HG03064 (cell line): ENCODE results near the gene STAT1.

Source experiments
- ATAC-seq: cut with Tn5 transposase; IDR thresholded peaks from one replicate; pipeline ENCODE4 v1.9.1; 2021; ENCODE audit warnings: low read depth; ENCODE audit not compliant: unreplicated experiment

The STAT1 gene

DNA sequence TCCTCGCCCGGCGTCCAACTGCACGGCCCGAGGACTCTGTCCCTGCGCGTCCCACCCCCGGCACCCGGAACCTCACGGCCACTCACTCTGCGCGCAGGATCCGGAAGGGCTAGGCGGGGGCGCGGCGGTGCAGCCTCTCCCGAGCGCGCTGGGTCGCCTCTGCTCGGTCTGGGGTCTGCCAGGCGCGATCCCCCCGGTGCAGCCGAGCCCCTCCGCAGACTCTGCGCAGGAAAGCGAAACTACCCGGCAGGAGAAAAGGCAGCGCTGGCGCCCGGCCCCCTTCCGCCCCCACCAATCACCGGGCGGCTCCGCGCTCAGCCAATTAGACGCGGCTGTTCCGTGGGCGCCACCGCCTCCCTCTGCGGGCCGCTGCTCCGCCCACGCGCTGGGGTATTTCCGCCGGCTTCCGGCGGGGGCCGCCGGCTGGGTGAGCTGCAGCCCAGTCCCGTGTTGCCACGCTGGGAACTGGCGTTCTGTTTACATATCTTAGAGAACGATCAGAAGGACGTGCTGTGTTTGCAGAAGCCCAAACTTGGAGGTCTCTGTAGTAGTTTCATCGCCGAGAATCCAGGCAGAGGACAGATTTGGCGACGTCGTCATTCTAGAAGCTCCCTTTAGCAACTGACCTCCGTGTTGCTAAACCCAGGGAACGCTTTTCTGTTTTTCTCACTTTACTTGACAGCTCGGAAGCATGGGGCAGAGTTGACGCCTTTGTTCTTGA lies at the start of gene STAT1:
STAT1 (minus strand) TSS at position 240 of the 721 bp plus-strand sequence. CDS start 4,168 bp downstream, outside the sequence.
- peak; percentile 74 for ATAC-seq

DNA sequence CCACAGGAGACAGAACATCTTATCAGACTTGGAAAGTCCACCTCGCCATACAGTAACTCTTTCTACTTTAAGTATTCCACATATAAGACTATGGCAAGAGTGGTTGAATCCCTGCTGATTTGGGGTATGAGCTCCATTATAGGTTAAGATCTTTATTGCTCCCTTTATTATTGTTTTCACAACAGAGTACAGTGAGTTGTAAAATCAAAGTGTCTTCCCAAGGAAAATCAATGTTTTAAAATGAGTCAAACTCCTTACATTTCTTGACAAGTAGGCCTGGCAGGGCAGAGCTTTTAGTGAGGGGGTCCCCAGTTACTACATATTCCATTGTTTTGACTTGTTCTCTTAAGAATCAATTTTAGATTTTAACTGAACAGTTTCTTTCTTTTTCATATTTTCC lies 49.6 kb upstream of the STAT1 start:
- no peak for ATAC-seq

DNA sequence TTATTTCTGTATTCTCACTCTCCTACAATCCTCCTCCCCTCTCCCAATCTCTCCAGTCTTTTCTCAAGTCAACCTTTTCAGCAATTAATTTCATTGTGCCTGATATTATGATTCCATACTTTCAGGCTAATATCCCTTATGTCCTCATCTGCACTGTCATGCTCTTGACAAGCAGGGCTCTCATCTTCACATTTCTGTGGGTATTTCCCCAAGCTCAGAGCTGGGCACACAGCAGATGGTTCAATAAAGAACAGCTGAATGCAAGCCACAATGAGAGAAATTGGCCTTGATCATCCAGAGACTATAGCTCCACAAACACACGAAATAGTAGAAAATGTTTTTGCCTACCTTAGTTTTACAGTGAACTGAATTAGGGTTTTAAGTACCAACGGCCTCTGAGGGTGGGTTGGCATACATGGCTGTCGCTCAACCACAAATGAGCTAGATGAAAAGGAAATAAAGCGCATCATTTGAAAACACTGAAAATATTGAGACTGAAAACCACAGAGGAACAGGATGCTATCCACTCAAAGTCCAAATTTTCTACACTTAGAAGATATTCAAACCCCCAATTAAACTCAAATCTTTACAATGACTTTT lies 47.5 kb upstream of the STAT1 start:
- no peak for ATAC-seq

DNA sequence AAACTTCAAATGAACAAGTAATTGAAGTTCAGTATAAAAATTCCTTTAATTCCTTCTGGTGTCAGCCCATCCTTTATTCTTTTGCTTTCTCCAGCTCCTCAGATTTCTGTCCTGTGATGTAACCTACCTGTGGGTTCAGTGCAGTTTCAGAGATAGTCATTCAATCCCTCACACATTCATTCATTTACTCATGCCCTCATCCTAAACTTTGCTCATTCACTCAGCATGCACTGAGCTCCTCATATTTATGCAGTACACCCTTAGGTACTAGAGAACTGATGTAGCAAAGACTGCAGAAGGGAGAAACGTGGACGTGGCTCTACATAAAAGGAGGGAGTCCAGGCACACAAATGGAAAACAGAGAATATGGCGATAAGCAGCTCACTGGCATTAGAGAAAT lies 45.3 kb upstream of the STAT1 start:
- ATAC-seq: no peak

DNA sequence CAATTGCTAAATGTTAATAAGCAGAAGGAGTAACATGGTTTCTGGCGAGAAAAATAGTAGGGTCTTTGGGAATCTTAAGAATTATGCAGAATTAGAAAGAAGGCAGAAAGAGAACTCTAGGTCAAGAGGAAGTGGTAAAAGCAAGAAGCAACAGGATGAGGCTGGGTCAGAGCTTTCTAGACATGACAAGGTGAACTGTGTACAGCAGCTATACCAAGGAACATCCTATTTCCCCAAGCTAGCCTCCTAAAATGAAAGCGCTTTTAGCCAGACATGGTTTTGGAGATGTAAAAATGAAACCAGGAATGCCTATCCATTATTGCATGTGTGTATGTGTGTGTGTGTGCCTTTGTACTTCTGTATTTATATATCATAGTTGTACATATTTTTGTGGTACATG lies 42.3 kb upstream of the STAT1 start:
- no peak for ATAC-seq

DNA sequence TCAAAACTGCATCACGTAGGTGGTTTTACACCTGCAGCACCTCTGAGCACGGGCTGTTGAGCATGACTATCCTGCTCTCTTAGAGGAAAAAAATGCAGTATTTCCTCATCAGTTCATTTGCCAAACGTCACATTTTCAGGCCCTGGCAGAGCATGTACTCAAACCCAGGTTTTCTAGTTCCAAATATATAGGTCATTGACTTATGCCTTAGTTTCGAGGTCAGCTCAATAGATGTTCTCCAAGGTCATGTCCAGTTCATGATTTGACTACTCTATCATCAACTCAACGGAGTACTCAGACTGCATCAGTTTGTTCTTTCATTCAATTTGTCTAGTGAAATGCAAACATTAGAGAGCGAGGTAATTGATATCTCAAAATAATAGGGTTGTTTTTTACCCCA lies 39.3 kb upstream of the STAT1 start:
- no peak for ATAC-seq

DNA sequence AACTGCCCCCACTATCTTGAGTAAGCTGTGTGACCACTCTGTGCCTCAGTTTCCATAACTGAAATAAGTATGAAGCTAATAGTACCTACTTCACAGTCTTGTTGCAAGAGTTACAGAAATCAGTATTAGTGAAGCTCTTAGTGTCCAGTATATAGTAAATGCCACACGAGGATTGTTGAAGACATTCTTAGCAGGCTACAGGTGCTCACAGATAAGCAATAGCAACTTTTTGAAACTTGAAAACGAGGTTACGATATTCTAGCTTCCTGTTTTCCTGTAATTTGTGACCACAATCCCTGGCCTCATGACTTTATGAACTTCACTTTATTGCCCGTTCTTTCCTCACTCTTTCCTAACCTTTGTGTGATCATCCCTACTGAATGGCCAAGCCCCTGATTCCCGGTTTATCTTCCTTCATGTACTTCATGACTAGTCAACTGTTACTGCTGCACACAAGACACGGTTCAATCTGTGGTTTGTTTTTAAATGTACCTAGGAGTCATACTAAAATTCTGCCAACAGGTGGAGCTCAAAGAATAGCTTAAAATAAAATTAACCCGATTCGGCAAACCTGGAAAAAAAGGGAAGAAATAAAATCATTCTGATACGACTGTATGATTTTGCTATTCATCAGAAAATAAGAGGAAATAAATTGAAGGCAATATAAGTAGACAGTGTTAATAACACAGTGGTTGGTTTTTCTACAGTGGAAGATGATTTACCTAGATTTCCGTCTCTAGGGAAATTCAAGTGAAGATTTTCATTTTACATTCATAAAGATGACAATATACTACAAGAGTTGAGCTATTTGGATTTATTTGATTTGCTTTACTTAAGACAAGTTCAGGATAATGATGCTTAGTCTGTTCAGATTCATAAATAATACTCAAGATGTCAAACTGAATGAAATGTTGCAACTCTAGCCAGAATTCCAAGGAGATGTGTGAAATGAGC lies 38.1 kb upstream of the STAT1 start:
- ATAC-seq: peak; percentile 42

DNA sequence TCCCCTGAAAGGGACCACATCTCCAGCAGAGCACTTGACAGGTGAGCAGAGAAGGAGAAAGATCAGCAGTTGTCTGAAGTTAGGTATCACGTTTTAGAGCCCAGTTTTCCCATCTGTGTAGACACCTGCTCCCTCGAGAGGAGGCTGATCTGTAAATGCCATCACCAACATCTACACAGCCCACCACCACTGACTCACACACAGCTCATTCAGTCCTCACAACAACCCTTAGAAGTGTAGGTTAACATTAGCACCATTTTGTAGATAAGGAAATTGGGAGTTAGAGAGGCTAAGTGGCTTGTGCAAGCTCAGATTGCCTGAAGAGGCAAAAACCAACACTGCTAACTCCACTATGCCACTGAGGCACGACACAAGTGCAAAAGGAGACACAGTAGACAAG lies 37.2 kb upstream of the STAT1 start:
- no peak for ATAC-seq

DNA sequence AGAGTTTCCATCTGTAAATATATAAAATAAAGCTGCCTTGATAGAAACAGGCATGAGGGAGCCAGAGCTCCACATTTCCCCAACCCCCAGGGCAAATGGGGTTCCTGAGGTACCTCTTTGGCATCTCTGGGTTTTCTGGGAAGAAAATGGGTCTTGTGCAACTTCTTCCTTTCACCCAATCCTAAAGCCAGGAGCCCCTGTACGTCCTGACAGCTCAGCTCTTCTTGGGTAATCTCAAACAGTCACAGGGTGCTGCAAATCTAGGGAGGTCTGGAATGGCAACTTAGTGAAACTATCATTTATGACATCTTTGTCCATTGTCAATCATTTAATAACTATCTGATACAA lies 36.6 kb upstream of the STAT1 start:
- ATAC-seq: no peak

DNA sequence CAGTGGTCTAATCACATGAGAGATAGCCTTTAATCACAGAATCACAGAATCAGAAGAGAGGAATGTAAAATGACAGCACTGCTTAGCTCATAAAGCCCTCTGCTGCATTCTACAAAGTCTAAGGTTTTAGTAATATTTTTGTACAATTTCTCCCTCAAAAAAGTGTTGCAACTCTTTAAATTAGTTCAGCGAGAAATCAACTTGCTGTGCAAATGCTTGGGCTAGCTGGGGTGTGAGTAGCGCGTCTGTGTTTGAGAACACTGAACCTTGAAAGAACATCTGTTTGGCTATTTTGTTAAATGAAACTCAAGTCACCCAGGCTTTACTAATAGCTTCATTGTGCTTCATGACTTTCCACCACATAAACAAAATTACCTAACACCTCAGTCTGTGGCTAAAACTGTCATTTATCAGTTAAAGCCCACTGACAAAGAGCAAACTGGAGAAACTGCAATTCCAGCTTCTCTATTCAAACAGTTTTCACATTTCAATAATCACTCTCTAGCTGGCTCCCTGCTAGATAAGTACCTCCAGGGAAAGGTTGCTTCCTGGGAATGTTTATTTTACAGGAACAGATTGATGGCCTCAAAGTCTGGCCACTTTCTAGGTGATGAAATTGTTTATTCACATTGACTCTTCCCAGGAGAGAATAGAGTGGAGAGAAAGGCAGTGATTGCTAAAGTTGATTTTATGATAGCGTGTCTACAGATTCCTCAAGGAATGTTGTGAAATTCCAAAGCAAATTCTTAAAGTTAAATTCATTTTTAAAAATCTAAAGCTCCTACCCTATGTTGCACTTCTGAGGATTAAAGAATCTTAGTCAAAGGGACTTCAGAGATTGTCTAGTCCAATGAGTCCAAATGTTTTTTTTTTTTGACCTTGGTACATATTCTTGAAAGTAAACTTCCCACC lies 36.0 kb upstream of the STAT1 start:
- ATAC-seq: peak; percentile 77

DNA sequence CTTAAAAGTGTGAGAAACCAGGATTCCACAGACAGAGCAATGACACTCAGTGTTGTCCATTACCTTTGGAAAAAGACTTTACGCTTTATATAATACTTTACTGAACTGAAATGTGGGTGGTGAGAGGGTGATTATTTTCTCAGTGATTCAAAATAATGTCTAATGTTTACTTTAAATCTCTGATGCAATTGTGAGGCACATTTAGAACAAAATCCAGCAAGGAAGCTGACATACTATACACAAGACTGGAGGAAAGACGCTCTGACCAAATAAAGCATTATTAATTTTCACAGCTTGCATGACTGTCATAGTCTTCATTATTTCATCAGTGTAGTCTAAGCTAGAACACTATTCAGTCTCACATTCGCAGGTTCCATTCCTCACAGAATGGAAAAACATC lies 34.1 kb upstream of the STAT1 start:
- ATAC-seq: no peak

DNA sequence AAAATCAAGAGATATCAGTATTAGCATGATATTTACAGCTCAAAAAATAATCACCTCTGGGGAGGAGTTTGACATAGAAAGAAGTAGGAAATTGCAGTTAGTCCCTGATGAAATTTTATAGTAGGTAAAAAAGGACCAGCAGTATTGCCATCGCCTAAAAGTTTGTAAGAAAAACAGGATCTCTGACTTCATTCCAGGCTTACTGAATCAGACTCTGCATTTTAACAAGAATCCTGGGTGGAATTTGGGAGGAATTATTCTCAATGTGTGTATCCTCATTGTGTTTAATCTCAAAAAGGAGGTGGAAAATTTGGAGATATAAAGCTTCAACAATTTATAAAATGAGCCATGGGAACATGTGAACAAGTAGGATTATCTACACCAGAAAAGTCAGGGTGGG lies 31.2 kb upstream of the STAT1 start:
- ATAC-seq: no peak

DNA sequence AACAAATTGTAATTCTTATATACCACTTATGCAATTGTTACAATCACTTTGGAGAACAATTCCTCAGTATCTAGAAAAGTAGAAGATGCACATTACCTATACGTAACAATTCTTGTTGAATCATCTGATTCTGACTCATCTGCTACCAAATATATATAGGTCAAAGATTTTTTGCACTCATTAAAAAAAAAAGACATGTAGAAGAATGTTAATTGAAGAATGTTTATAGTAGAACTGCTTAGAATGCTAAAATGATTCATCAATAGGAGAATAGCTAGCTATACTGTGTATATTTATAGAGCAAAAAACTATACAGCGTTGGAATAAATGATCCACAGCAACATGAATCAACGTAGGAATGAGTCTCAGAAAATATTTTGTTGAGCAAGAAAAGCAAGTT lies 29.5 kb upstream of the STAT1 start:
- ATAC-seq: no peak

DNA sequence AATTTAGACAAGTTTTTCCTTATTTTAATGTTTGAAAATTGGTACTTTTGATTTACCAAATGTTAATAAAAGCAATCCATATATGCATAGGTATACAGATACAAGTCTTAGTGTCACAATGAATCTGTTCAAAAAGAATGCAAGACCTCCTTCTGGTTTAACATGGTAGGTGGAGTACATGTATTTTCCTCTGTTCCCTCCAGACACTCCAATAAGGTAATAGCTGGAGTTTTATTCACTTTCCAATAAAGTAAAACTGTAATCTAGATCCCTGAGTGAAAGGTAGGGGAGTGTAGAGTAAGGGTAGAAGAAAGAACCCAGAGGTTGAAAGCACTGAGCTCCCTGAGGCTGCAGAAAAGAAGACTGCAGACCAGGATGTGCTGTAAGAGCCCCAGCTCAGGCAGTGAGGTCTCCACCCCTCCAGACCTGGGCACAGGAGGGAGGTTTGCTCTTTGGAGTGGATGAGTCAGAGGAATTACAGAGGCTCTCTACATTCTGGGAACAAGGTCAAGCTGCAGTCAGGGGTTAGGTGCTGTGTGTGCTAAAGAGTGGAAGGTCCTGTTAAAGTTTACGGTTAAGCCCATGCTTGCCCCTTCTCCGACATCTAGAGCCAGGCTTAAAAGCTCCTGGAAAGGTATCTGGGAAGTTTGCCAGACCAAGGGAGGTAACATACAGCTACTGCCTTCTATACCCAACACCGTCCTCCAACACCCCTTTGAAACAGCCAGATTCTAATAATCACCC lies 27.6 kb upstream of the STAT1 start:
- ATAC-seq: no peak

DNA sequence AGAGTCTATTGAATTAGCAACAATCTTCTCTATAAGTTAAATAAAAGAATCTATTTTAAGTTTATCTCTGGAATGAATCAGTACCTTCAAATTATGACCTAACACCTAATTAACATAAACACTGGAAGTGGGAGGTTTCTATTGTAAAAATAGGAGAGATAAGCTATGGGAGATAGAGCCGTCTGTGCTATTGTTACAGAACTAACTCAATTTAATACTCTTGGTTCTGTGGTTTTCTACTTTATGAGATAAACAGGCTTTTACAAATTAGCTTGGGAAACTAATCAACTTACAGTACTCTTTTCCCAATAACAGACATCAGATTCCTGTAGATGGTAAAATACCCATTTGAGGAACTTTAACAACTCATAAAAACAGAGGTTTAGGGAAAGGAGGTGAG lies 25.6 kb upstream of the STAT1 start:
- ATAC-seq: no peak

DNA sequence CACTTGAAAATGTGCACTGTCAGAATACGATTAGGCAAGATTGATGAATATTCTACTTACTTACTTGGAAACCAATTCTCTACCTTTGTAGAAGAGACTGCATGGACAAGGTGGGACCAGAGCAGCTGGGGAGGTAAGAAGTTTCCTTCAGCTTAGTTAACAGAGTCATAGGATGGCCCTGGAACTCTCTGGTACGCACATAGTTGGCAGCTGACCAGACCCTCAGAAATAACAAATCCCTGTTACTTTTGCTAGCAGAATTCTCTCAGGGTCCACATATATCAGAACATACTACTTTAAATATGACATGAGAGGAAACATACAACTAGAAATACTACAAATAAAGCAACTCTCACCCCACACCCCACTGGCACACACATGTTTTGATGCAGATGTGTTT lies 24.8 kb upstream of the STAT1 start:
- no peak for ATAC-seq

DNA sequence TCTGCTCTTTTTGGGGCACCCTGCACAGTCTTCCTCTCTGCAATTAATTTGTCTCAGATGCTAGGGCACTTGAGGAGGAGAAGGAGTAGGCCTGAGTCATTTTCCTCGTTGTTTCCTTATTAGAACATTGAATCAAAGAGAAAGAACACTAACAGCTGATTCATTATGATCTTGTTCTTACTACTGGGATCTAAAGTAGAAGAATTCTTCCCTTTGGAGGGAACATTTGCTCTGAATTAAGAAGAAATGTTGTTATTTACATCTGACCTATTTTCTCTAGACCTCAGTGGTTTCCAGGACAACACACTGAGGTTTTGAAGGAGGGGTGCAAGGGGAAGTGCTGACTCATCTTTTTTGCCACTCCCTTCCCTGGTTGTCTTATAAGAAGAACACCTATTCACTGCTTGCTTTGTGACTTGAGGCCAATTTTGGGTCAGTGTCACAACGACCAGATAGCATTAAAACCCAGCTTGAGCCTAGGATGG lies 24.3 kb upstream of the STAT1 start:
- no peak for ATAC-seq

DNA sequence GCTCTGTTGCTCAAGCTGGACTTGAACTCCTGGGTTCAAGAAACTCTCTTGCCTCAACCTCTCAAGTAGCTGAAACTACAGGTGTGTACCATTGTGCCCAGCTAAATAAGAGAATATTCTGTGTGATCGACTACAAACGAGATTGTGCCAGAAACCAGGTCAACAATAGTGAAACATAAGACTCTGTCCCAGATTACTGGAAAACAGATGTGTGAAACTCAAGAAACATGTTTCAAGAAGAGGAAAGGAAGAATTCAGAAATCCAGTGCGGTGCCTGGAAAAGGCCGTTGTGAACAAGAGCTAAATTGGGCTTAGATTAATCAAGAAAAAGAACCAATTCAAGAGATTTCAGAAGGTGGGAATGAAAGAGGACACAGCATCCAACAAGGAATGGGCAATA lies 23.4 kb upstream of the STAT1 start:
- ATAC-seq: no peak

DNA sequence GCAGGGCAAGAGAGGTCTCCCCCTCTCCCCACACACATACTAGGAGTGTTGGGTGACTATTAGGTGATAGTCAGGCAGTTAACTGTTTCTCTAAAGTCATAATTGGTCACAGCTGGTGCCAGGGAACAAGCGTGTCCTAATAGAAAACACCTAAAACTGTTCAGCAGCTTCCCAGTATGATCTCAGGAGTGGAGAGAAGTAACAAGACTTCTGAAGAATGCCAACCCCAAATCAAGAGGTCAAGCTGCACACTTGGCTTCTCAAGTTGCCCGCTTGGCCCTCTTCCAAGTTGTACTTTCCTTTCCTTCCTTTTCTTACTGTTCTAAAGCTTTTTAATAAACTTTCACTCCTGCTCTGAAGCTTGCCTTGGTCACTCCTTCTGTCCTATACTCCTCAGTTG lies 22.4 kb upstream of the STAT1 start:
- no peak for ATAC-seq
